Measurements from ENCODE around the gene PDS5A. TPM values are rescaled to one million over a fixed set of nuclear protein-coding genes. Genes with fewer than 3 reads are reported as not detected.

PDS5A gene
- total and polyA plus RNA-seq, 9 of the 15 experiments (the other 6 are each of a cell fraction or from before 2014, with no cell fraction given) = 16.4 to 85.4 (median 70.0) TPM

DNA sequence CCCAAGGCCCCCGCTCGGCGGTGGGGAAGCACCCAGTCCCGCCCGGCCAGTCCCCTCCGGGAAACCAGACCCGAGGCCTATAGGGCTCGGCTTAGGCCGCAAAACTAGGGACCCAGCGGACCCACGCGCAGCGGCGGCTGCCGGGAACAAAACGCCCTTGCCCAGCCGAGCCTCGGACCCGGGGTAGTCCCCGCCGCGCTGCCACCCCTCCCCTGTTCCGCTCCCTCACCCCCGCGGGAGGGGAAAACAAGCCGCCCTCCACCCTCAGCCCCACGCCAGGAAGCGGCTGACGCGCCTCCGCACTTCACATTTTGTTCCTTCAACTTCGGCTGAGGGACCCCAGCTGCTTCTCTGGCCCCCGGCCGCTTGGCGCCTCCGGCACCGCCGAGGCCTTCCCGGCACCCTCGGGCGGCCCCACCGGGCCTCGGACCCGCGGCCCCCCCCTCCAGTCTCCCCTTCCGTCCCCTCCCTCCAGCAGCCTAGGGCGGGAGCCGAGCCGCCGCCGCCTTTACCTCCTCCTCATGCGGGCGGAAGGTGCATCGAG lies 694 bp downstream of the PDS5A start (continued):
- TF ChIP-seq, protein P1, sequence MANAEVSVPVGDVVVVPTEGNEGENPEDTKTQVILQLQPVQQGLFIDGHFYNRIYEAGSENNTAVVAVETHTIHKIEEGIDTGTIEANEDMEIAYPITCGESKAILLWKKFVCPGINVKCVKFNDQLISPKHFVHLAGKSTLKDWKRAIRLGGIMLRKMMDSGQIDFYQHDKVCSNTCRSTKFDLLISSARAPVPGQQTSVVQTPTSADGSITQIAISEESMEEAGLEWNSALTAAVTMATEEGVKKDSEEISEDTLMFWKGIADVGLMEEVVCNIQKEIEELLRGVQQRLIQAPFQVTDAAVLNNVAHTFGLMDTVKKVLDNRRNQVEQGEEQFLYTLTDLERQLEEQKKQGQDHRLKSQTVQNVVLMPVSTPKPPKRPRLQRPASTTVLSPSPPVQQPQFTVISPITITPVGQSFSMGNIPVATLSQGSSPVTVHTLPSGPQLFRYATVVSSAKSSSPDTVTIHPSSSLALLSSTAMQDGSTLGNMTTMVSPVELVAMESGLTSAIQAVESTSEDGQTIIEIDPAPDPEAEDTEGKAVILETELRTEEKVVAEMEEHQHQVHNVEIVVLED (CRISPR knock-in tag; IDR thresholded peaks at IDR 0.05) = no peak
- TF ChIP-seq NFRKB (IDR thresholded peaks at IDR 0.05; ENCODE audit: low read depth) = no peak
- TF ChIP-seq FOXP1 (CRISPR knock-in tag; IDR thresholded peaks at IDR 0.05) = peak; percentile 48; the same call in 1 of the 2 replicates
- TF ChIP-seq, protein P2, sequence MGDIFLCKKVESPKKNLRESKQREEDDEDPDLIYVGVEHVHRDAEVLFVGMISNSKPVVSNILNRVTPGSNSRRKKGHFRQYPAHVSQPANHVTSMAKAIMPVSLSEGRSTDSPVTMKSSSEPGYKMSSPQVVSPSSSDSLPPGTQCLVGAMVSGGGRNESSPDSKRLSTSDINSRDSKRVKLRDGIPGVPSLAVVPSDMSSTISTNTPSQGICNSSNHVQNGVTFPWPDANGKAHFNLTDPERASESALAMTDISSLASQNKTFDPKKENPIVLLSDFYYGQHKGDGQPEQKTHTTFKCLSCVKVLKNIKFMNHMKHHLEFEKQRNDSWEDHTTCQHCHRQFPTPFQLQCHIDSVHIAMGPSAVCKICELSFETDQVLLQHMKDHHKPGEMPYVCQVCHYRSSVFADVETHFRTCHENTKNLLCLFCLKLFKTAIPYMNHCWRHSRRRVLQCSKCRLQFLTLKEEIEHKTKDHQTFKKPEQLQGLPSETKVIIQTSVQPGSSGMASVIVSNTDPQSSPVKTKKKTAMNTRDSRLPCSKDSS (IDR thresholded peaks at IDR 0.05; ENCODE audit: low read depth, partially characterized antibody) = no peak
- TF ChIP-seq NCOA2 (IDR thresholded peaks at IDR 0.05; ENCODE audit: partially characterized antibody in 2 of 2) = no peak
- TF ChIP-seq, protein P3, sequence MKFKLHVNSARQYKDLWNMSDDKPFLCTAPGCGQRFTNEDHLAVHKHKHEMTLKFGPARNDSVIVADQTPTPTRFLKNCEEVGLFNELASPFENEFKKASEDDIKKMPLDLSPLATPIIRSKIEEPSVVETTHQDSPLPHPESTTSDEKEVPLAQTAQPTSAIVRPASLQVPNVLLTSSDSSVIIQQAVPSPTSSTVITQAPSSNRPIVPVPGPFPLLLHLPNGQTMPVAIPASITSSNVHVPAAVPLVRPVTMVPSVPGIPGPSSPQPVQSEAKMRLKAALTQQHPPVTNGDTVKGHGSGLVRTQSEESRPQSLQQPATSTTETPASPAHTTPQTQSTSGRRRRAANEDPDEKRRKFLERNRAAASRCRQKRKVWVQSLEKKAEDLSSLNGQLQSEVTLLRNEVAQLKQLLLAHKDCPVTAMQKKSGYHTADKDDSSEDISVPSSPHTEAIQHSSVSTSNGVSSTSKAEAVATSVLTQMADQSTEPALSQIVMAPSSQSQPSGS (CRISPR knock-in tag; IDR thresholded peaks at IDR 0.05) = no peak
- TF ChIP-seq ZNF253 (CRISPR knock-in tag; conservative IDR thresholded peaks at IDR 0.05) = no peak
- no peak for TF ChIP-seq ZNF431 (CRISPR knock-in tag; IDR thresholded peaks at IDR 0.05)
- no peak for TF ChIP-seq PHTF2 (CRISPR knock-in tag; IDR thresholded peaks at IDR 0.05)
- peak; percentile 63 for TF ChIP-seq FIP1L1 (IDR thresholded peaks at IDR 0.05; ENCODE audit: low read depth, low read length, poor library complexity, severe bottlenecking)
- TF ChIP-seq, protein P4, sequence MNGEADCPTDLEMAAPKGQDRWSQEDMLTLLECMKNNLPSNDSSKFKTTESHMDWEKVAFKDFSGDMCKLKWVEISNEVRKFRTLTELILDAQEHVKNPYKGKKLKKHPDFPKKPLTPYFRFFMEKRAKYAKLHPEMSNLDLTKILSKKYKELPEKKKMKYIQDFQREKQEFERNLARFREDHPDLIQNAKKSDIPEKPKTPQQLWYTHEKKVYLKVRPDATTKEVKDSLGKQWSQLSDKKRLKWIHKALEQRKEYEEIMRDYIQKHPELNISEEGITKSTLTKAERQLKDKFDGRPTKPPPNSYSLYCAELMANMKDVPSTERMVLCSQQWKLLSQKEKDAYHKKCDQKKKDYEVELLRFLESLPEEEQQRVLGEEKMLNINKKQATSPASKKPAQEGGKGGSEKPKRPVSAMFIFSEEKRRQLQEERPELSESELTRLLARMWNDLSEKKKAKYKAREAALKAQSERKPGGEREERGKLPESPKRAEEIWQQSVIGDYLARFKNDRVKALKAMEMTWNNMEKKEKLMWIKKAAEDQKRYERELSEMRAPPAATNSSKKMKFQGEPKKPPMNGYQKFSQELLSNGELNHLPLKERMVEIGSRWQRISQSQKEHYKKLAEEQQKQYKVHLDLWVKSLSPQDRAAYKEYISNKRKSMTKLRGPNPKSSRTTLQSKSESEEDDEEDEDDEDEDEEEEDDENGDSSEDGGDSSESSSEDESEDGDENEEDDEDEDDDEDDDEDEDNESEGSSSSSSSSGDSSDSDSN (IDR thresholded peaks at IDR 0.05; ENCODE audit: borderline replicate concordance in 1 of 2, low read depth in 2 of 2, low read length in 2 of 2) = peak in 1 of 2 experiments; percentile 30; a peak in 1 of 4 replicates
- TF ChIP-seq ETV5 (CRISPR knock-in tag; IDR thresholded peaks at IDR 0.05; ENCODE audit: low read depth) = no peak
- no peak for TF ChIP-seq JUN (IDR thresholded peaks at IDR 0.05; ENCODE audit: borderline replicate concordance, low read depth, low read length)
- no peak; the same call in 1 of the 2 replicates for TF ChIP-seq JUN (CRISPR knock-in tag; IDR thresholded peaks at IDR 0.05; ENCODE audit: borderline replicate concordance)
- TF ChIP-seq GABPB2 (CRISPR knock-in tag; conservative IDR thresholded peaks at IDR 0.05) = no peak
- TF ChIP-seq NBN (IDR thresholded peaks at IDR 0.05; ENCODE audit: low read depth) = no peak
- TF ChIP-seq NFE2L1 (tag; IDR thresholded peaks at IDR 0.05; ENCODE audit: borderline replicate concordance, low read depth) = no peak
- no peak for TF ChIP-seq ZNF695 (CRISPR knock-in tag; IDR thresholded peaks at IDR 0.05)
- TF ChIP-seq ZNF764 (CRISPR knock-in tag; IDR thresholded peaks at IDR 0.05; ENCODE audit: low read depth) = no peak
- no peak for TF ChIP-seq ZNF507 (tag; conservative IDR thresholded peaks at IDR 0.05)
- no peak for TF ChIP-seq LEF1 (IDR thresholded peaks at IDR 0.05)

All from K562 (cell line).